Measurements from ENCODE around the gene HS3ST5.

DNA sequence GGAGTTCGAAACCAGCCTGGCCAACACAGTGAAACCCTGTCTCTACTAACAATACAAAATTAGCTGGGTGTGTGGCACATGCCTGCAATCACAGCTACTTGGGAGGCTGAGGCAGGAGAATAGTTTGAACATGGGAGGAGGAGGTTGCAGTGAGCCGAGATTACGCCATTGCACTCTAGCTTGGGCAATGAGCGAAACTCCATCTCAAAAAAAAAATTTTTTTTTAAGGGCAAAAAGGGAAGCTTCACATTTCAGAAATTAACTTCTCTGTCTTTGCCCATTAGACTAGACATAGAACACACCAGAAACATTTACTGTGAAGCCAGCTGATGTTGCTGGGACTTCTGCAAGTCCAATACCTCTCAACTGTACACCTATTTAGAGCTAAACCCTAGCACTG is 281.1 kb downstream of the HS3ST5 start:
- TF ChIP-seq, protein P1, sequence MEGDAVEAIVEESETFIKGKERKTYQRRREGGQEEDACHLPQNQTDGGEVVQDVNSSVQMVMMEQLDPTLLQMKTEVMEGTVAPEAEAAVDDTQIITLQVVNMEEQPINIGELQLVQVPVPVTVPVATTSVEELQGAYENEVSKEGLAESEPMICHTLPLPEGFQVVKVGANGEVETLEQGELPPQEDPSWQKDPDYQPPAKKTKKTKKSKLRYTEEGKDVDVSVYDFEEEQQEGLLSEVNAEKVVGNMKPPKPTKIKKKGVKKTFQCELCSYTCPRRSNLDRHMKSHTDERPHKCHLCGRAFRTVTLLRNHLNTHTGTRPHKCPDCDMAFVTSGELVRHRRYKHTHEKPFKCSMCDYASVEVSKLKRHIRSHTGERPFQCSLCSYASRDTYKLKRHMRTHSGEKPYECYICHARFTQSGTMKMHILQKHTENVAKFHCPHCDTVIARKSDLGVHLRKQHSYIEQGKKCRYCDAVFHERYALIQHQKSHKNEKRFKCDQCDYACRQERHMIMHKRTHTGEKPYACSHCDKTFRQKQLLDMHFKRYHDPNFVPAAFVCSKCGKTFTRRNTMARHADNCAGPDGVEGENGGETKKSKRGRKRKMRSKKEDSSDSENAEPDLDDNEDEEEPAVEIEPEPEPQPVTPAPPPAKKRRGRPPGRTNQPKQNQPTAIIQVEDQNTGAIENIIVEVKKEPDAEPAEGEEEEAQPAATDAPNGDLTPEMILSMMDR (IDR thresholded peaks at IDR 0.05), result no peak
- TF ChIP-seq EP300 (IDR thresholded peaks at IDR 0.05), result no peak

Data from ovary (tissue), 3 donors.